Stimulated activated CD4-positive, alpha-beta T cell treated with anti-CD3 and anti-CD28 coated beads, Interleukin-15, amount 100 ng/mL, for 48 hours (primary cell): ENCODE measurements around the gene DYNC2H1.
"Not testable (repeated sequence)": the region's sequence is repeated elsewhere in the genome, so short reads cannot be mapped to it uniquely, and the experiment has no call there.

Source experiments
- DNase-seq, 2 donors: peaks; one replicate each; pipeline ENCODE4 v3.0.0-alpha.2; 2020; ENCODE audit warnings: low read depth in 2 of 2

Gene DYNC2H1

GRCh38 chr11:103114836-103115235, 5.6 kb downstream of the DYNC2H1 start:
- no peak for DNase-seq

GRCh38 chr11:103125462-103125861, 16.2 kb downstream of the DYNC2H1 start:
- DNase-seq: no peak

- not testable (repeated sequence) for DNase-seq
These were observed 32.8 kb downstream of the DYNC2H1 start for GRCh38 chr11:103141986-103142385.

GRCh38 chr11:103147627-103148026, 38.4 kb downstream of the DYNC2H1 start:
- DNase-seq: no peak

GRCh38 chr11:103157542-103157941, 48.3 kb downstream of the DYNC2H1 start:
- DNase-seq: no peak

GRCh38 chr11:103164093-103164796, 55.0 kb downstream of the DYNC2H1 start:
- DNase-seq: no peak

- DNase-seq: no peak
These were observed 57.9 kb downstream of the DYNC2H1 start for GRCh38 chr11:103167166-103167565.

- DNase-seq: no peak
These were observed 61.6 kb downstream of the DYNC2H1 start for GRCh38 chr11:103170865-103171264.

- no peak for DNase-seq
These were observed 66.4 kb downstream of the DYNC2H1 start for GRCh38 chr11:103175461-103176129.

GRCh38 chr11:103183981-103184611, 74.9 kb downstream of the DYNC2H1 start:
- DNase-seq: no peak

- DNase-seq: no peak
These were observed 92.9 kb downstream of the DYNC2H1 start for GRCh38 chr11:103202048-103202651.

GRCh38 chr11:103210543-103210942, 101.3 kb downstream of the DYNC2H1 start:
- DNase-seq: no peak

GRCh38 chr11:103215812-103216211, 106.6 kb downstream of the DYNC2H1 start:
- no peak for DNase-seq

- no peak for DNase-seq
These were observed 110.9 kb downstream of the DYNC2H1 start for GRCh38 chr11:103220133-103220532.

GRCh38 chr11:103222806-103223205, 113.6 kb downstream of the DYNC2H1 start:
- DNase-seq: no peak

GRCh38 chr11:103228807-103229206, 119.6 kb downstream of the DYNC2H1 start:
- DNase-seq: no peak

GRCh38 chr11:103234974-103235373, 125.7 kb downstream of the DYNC2H1 start:
- no peak for DNase-seq

- DNase-seq: no peak
These were observed 132.3 kb downstream of the DYNC2H1 start for GRCh38 chr11:103241574-103241973.

GRCh38 chr11:103254123-103254522, 144.9 kb downstream of the DYNC2H1 start:
- no peak for DNase-seq

GRCh38 chr11:103257360-103257759, 148.1 kb downstream of the DYNC2H1 start:
- DNase-seq: no peak

- no peak for DNase-seq
These were observed 157.1 kb downstream of the DYNC2H1 start for GRCh38 chr11:103266167-103266831.

- DNase-seq: no peak
These were observed 163.7 kb downstream of the DYNC2H1 start for GRCh38 chr11:103272876-103273275.
